HG03108 (cell line): ENCODE data around the gene CPAMD8.
"Not testable (repeated sequence)": the region's sequence is repeated elsewhere in the genome, so short reads cannot be mapped to it uniquely, and the experiment has no call there.

Experiments used
- ATAC-seq: cut with Tn5 transposase; IDR thresholded peaks from one replicate; pipeline ENCODE4 v1.9.1; 2021; ENCODE audit warnings: moderate library complexity; ENCODE audit not compliant: unreplicated experiment

CPAMD8 gene

DNA sequence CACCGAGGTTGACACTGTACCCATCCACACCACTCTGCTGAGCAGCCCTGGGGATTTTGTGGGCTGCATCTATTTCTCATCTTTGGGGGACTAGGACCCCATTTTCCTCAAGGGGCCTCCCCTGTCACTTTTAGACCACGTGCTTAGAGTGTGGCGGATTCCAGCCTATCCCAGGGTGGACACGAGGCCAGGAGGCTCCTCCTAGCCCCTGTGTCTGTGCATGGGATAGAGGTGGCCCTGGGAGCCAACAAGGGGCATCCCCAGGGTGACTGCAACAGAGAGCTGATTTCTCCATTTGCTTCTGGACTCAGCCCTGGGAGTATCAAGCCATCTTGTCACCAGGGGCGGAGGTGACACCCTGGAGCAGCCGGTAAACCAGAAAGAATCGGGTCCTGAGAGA lies 24.2 kb downstream of the CPAMD8 start:
- no peak for ATAC-seq

DNA sequence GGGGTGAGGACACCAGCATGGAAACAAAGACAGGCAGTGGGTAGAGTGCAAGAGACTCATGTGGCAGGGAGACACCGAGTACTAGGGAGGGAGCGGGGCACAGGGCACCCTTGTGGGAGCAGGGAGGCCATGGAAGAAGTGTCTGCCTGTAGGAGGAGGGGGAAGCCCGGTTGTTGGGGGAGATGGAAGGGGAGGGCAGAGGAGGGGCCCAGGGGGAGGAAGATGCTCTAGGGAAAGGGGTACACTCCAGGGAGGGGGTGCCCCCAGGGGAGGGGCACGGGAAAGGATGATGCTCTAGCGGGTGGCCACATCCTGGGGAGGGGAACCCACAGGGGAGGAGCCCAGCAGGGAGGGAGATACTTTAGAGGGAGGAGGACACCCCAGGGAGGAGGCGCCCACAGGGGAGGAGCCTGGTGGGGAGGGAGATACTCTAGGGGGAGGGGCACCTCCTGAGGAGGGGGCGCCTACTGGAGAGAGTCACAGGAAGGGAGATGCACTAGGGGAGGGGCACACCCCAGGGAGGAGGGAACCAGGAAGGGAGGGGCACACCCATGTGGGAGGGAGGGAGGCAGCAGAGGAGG lies 24.9 kb downstream of the CPAMD8 start:
- no peak for ATAC-seq

DNA sequence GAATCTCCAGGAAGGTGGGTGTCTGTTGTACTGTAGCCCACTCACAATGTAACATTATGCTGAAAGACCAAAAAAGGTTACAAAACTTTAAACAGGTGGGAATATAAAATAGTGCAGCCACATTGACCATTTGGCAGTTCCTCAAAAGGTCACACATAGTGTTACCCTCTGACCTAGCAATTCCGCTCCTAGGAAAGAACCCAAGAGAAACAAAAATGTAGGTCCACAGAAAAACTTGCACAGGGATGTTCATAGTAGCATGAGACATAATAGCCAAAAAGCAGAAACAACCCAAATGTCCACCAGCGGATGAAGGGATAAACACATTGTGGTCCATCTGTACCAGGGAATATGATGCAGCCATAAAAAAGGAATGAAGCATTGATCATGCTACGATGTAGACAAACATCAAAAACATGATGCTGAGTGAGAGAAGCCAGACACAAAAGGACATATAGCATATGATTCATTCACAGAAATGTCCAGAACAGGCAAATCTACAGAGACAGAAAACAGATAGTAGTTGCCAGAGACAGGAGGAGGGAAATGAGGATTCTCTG lies 27.9 kb downstream of the CPAMD8 start:
- no peak for ATAC-seq

DNA sequence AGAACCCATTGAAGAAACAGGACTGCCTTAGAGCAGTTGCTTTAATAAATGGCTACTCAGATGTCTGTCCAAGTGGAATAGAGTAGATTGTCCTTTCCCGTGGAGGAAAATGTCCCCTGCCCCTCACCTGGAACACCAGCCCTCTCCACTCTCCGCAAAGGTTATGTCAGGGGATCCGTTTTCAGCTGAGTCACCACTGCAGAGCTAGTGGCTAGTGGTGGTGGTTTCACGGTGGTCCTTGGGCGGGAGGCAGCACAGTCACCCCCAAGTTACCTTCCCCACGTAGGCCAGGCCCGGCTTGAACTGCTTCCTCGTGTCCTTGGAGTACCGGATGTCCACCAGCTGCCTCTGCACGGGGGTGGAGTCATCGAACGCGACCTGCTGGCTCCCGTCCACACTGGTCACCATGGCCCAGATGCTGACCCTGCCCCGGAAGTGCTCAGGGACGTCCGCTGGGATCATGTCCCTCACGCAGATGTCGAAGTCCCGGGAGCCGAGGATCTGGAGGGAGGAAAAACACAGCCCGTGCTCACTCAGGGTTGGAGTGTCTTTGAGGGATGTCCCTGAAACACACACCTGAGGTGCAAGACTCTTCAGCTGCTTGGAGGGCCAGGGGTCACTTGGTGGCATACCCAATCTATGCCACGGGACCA lies 29.6 kb downstream of the CPAMD8 start:
- not testable (repeated sequence) for ATAC-seq

DNA sequence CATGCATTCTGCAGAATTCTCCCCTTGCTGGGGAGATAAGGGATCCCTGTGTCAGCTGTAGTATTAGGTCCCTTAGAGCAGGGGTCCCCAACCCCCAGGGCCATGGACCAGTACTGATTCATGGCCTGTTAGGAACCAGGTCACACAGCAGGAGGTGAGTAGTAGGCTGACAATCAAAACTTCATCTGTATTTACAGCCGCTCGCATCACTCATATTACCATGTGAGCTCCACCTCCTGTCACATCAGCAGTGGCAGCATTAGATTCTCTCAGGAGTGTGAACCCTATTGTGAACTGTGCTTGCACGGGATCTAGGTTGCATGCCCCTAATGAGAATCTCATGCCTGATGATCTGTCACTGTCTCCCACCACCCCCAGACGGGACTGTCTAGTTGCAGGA lies 37.9 kb downstream of the CPAMD8 start:
- no peak for ATAC-seq

DNA sequence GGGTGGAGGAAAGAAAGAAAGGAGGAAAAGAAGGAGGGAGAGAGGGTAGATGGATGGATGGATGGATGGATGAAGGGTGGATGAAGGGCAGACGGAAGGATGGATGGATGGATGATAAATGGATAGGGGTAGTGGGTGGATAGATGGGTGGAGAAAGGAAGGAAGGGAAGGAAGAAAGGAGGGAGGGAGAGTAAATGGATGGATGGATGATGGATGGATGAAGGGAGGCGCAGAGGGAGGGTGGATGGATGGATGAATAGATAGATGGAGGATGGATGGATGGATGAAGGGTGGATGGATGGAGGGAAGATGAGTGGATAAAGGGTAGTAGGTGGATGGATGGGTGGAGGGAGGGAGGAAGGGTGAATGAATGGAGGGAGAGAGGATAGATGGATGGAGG lies 41.2 kb downstream of the CPAMD8 start:
- ATAC-seq, result no peak

DNA sequence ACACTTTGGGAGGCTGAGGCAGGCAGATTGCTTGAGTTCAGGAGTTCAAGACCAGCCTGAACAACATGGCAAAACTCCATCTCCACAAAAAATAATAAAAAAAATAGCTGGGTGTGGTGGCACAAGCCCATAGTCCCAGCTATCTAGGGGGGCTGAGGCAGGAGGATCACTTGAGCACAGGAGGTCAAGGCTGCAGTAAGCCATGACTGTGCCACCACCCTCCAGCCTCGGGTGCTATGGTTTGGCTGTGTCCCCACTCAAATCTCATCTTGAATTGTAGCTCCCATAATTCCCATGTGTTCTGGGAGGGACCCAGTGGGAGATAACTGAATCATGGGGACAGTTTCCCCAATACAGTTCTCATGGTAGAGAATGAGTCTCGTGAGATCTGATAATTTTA lies 44.0 kb downstream of the CPAMD8 start:
- not testable (repeated sequence) for ATAC-seq

DNA sequence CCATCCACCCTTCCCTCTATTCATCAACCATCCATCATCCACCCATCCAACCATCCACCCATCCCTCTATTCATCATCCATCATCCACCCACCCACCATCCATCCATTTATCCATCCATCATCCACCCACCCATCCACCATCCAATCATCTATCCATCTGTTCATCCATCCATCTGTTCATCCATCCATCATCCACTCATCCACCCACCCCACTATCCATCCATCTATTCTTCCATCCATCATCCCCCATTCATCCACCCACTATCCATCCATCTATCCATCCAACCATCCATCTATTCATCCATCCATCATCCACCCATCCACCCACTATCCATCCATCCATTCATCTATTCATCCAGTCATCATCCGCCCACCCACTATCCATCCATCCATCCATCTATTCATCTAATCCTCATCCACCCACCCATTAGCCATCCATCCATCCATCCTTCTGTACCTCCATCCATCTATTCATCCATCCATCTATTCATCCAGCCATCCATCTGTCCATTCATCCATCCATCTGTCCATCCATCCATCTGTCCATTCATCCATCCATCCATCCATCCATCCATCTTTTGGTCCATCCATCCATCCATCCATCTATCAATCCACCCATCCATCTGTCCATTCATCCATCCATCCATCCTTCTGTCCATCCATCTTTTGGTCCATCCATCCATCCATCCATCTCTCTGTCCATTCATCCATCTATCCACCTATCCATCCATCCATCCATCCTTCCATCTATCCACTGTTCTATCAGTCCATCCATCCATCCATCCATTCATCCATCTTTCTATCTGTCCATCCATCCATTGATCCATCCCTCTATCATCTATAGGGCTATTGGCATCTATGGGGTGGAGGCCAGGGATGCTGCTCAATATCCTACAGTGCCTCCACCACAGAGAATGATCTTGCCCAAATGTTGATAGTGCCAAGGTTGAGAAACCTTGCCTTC lies 47.5 kb downstream of the CPAMD8 start:
- ATAC-seq, result no peak

DNA sequence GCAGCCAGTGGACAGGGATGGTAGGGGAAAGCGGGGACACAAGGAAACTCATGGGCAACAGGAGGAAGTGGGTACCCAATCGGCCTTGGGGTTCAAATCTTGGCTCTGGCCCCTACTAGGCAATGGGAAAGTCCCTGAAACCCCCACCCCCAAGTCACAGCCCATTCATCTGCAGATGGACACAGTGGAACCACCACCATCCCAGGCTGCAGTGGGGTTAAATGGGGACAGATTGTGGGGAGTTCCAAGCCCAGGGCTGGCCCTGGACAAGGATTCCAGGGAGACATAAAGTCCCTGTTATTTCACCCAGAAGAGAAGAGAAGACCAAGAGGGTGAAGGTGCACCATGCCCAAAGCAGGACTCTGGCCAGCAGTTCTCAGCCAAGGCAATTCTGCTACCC lies 48.5 kb downstream of the CPAMD8 start:
- ATAC-seq, result no peak

DNA sequence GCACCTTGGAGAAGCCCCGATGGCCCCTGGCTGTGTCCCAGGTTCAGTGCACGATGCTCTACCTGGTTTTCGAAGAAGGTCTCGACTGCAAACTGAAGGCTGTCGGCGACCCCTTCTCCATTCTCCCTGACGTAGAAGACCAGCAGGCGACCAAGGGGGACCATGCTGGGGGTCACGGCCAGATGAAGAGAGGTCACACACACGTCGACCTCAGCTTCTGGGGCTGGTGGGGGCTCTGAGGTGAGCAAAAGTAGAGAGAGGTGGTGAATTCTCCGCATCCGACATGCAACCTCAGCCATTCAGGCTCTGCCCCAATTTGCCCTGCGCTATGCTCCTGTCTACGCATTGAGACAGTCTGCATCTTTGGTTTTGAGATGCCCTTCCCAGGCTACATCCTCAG lies 49.3 kb downstream of the CPAMD8 start:
- no peak for ATAC-seq

DNA sequence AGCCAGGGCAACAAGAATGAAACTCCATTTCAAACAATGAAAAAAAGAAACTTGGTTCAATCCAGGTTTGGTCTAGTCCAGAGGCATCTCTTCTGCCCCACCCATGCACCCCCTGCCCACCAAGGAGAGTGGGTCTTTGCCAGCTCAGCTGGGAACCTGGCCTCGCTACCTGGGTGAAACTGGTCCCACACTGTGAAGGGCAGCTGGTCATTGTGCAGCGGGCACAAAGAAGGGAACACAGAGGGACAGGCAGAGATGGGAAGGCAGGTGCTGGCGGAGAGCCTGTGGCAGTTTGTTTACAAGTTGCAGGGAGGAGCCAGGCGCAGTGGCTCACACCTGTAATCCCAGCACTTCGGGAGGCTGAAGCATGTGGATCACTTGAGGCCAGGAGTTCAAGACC lies 50.2 kb downstream of the CPAMD8 start:
- no peak for ATAC-seq

DNA sequence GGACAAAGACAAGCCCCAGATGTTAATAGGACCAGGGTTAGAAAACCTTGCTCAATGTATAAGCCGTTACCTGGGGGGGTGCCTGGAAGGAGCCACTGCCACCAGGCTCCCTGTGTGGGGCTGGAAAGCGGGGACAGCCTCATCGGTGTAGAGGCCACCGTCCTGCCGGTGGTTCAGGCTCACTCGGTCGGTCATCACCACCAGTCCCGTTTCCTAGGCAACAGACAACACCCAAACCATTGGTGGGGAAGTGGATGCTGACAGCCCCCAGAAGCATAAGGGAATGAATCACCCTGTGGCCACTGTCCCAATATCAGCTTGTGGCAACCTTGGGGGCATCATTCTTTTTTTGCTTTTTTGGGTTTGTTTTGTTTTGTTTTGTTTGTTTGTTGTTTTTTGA lies 55.8 kb downstream of the CPAMD8 start:
- no peak for ATAC-seq

DNA sequence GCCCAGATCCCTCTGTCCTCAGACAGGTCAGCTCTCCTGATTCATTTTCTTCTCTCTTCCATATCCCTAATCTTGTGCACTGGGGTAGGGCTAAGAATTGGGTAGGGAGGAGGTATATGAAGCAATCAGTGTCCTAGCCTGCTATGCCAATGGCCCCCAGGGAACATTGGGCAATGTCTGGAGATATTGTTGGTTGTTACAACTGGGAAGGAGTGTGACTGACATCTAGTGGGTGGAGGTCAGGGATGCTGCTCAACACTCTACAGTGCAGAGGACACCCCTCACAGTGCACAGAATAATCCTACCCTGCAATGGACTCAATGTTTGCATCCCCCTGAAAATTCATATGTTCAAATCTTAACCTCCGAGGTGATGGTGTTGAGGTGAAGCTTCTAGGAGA lies 57.5 kb downstream of the CPAMD8 start:
- ATAC-seq, result no peak

DNA sequence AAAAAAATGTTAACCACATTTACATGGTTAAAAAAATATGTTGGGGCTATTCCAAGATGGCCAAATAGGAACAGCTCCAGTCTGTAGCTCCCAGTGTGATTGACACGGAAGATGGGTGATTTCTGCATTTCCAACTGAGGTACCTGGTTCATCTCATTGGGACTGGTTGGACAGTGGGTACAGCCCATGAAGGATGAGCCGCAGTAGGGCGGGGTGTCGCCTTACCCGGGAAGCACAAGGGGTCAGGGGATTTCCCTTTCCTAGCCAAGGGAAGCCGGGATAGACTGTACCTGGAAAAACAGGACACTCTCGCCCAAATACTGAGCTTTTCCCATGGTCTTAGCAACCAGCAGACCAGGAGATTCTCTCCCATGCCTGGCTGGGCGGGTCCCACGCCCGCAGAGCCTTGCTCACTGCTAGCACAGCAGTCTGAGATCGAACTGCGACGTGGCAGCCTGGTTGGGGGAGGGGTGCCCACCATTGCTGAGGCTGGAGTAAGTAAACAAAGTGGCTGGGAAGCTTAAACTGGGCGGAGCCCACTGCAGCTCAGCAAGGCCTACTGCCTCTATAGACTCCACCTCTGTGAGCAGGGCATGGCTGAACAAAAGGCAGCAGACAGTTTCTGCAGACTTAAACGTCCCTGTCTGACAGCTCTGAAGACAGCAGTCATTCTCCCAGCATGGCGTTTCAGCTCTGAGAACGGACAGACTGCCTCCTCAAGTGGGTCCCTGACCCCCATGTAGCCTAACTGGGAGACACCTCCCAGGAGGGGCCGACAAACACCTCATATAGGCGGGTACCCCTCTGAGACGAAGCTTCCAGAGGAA lies 65.4 kb downstream of the CPAMD8 start:
- ATAC-seq, result not testable (repeated sequence)

DNA sequence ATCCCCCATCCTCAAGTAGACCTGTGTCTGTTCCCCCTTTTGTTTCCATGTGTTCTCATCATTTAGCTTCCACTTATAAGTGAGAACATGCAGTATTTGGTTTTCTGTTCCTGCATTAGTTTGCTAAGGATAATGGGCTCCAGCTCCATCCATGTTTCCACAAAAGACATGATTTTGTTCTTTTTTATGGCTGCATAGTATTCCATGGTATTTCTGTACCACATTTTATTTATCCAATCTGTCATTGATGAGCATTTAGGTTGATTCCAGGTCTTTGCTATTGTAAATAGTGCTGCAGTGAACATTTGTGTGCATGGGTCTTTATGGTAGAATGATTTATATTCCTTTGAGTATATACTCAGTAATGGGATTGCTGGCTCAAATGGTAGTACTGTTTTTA lies 68.3 kb downstream of the CPAMD8 start:
- ATAC-seq, result not testable (repeated sequence)

DNA sequence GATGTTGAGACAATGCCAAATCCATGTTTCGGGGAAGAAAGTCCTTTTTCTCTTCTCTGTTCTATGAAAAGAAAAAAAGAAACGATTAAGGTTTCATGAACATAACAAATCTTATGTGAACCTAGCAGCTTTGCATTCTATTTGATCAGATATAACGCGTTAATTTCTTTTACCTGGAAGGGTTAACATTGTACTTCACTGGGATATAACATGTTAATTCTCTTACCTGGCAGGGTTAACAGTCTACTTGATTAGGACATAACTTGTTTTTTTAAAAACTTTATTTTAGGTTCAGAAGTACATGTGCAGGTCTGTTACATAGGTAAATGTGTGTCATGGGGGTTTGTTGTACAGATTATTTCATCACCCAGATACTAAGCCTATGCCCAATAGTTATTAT lies 68.8 kb downstream of the CPAMD8 start:
- ATAC-seq, result no peak

DNA sequence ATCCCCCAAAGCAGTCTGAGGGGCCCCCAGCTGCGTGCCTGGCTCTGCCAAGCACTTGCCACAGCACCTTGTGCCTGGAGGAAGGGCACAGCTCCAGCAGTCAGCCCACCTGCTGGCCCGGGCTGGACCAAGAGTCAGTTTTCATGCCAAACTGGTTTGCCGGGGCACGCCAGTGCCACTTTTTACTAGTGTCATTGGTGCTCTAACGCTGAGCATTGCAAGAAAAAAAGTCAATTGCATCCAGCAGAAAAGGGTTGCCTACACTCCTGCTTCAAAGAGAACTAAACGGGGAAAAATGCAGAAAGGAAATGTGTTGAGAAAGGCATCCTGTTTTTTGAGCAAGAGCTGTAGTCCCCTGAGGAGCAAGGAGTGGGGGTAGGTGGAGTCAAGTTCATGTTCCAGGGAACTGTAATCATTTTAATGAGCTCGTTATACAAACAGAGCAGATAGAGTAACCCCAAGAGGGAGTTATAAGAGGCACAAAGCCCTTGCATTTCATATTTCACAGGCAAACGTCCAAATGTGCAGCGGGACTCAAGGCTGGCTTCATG lies 69.4 kb downstream of the CPAMD8 start:
- no peak for ATAC-seq

DNA sequence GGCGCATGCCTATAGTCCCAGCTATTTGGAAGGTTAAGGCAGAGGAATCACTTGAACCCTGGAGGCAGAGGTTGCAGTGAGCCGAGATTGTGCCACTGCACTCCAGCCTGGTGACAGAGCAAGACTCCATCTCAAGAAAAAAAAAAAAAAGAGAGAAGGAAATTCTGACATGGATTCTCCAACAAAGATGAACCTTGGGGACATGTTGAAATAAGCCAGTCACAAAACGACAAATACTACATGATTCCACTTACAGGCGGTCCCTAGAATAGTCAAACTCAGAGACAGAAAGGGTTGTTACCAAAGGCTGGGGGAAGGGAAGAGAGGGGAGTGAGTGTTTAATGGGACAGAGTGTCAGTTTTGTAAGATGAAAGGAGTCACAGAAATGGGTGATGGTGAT lies 71.4 kb downstream of the CPAMD8 start:
- no peak for ATAC-seq

DNA sequence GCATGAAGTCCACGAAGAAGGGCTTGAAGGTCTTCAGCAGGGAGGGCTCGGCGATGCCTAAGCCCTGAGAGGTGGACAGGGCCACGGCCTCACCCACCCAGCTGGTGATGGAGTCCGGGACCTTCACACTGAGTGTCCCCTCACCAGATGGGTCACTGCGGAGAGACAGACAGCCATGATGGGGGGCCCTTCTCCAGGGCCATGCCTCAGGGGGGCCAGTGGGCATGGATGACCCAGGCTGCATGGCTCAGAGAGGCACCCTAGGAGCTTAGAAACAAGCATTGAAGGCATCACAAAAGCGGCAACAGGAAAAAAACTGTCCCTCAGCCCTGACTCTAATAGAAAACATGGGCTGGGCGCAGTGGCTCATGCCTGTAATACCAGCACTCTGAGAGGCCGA lies 74.6 kb downstream of the CPAMD8 start:
- no peak for ATAC-seq

DNA sequence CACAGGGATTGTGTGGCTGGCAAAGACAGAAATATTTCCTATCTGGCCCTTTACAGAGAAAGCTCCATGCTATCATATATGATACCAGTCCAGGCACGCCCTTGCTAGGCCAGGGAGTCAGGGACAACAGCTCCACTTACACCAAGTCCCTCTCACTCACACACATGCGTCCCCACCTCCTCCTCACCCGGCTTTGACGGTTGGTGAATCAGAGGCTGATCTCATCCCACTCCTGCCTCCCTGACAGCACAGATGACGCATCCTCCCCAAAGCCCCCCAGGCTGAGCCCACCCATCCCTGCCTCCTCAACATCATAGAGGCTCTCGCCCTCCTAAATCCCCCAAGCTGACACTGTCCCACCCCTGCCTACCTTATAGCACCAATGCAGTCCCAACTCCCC lies 75.1 kb downstream of the CPAMD8 start:
- no peak for ATAC-seq
